Activated T-helper 17 cell treated with anti-CD3 and anti-CD28 coated beads, Interleukin-2, amount 50 U/mL, for 72 hours (primary cell): ENCODE measurements around the gene SMOC1. TPM values are rescaled to one million over a fixed set of nuclear protein-coding genes. Genes with fewer than 3 reads are reported as not detected.
A peak's percentile ranks its signal among the peaks of the same experiment; 100 is the strongest.

Experiments used
- ATAC-seq: fragments of 150-1000 bp; cut with Tn5 transposase; replicated peaks from 2 replicates; pipeline ENCODE4 v1.10.0; 2021; ENCODE audit warnings: mild to moderate bottlenecking, moderate library complexity
- H3K27ac Mint-ChIP-seq: one replicate; pipeline ENCODE4 v1.8.0; 2022; ENCODE audit warnings: mixed read lengths
- H3K27me3 Mint-ChIP-seq: one replicate; pipeline ENCODE4 v1.8.0; 2022; ENCODE audit warnings: mixed read lengths
- H3K36me3 Mint-ChIP-seq: one replicate; pipeline ENCODE4 v1.8.0; 2022; ENCODE audit warnings: low read depth, mild to moderate bottlenecking, mixed read lengths
- H3K4me1 Mint-ChIP-seq: one replicate; pipeline ENCODE4 v1.8.0; 2022; ENCODE audit warnings: mixed read lengths
- H3K4me3 Mint-ChIP-seq: one replicate; pipeline ENCODE4 v1.8.0; 2022; ENCODE audit warnings: mild to moderate bottlenecking, mixed read lengths
- H3K9me3 Mint-ChIP-seq: one replicate; pipeline ENCODE4 v1.8.0; 2022; ENCODE audit warnings: mixed read lengths
- total RNA-seq, 2 donors: library from RNA; stranded (reverse); gene quantifications; one replicate each; pipeline ENCODE4 v1.2.3, GENCODE V29; 2022

The SMOC1 gene
- total RNA-seq, 2 donors from 2014 or later, result not detected

DNA sequence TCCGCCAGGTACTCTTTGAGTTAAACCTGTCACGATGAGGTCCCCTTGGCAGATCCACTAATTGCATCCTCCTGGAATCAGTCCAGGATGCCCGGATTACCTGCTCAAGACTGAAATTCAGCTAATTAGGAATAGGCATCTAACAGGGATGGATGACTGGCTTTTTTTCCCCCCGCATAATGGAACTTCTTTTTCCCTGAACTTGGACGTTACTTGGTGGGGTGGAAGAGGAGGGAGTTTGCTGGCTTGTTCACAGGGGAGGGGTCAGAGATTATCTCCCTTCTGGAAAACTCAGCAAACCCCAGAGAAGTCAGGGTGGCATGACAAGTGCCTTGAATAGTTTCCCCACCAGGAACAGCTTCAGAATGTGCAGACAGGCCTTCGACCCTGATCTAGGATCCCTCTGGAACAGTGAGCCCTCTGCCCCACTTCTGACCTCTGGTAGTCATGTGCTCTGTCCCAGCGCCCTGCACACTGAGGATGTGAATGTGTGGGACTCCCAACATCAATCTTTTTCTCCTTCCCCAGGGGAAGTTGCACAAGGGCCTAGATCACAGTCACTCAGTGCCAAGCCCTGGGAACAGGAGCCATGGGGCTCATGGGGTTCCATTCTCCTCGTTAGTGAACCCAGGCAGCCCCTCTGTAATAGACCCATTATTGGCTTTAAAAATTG, 142.5 kb downstream of the SMOC1 start:
- no peak for ATAC-seq
- H3K36me3 Mint-ChIP-seq, result no peaks in the 10 kb centered on the region
- peaks cover 8% of the 10 kb centered on the region for H3K27me3 Mint-ChIP-seq
- peaks cover 8% of the 10 kb centered on the region for H3K4me1 Mint-ChIP-seq
- no peak overlapping the region for H3K27ac Mint-ChIP-seq
- no peak overlapping the region for H3K4me3 Mint-ChIP-seq
- H3K9me3 Mint-ChIP-seq, result no peaks in the 10 kb centered on the region

- Mint-ChIP-seq H3K36me3 (no peaks in the 10 kb centered on the region), H3K4me3 (no peak overlapping the region), H3K4me1 (peaks cover 6% of the 10 kb centered on the region), H3K27ac (no peak overlapping the region), H3K27me3 (peaks cover 7% of the 10 kb centered on the region), H3K9me3 (no peaks in the 10 kb centered on the region)
- no peak for ATAC-seq
These were observed 143.7 kb downstream of the SMOC1 start for GRCh38 chr14:70022771-70023445.

GRCh38 chr14:70023871-70024270, 144.7 kb downstream of the SMOC1 start:
- H3K27ac Mint-ChIP-seq, result no peak overlapping the region
- H3K27me3 Mint-ChIP-seq, result peaks cover 5% of the 10 kb centered on the region
- no peaks in the 10 kb centered on the region for H3K36me3 Mint-ChIP-seq
- H3K4me3 Mint-ChIP-seq, result no peak overlapping the region
- H3K4me1 Mint-ChIP-seq, result no peaks in the 10 kb centered on the region
- no peak for ATAC-seq
- H3K9me3 Mint-ChIP-seq, result no peaks in the 10 kb centered on the region

- peak; percentile 43 for ATAC-seq
- Mint-ChIP-seq H3K9me3 (no peaks in the 10 kb centered on the region), H3K36me3 (no peaks in the 10 kb centered on the region), H3K4me3 (no peak overlapping the region), H3K27ac (no peak overlapping the region), H3K27me3 (peaks cover 3% of the 10 kb centered on the region), H3K4me1 (no peaks in the 10 kb centered on the region)
These were observed 148.7 kb downstream of the SMOC1 start for GRCh38 chr14:70027785-70028428.

DNA sequence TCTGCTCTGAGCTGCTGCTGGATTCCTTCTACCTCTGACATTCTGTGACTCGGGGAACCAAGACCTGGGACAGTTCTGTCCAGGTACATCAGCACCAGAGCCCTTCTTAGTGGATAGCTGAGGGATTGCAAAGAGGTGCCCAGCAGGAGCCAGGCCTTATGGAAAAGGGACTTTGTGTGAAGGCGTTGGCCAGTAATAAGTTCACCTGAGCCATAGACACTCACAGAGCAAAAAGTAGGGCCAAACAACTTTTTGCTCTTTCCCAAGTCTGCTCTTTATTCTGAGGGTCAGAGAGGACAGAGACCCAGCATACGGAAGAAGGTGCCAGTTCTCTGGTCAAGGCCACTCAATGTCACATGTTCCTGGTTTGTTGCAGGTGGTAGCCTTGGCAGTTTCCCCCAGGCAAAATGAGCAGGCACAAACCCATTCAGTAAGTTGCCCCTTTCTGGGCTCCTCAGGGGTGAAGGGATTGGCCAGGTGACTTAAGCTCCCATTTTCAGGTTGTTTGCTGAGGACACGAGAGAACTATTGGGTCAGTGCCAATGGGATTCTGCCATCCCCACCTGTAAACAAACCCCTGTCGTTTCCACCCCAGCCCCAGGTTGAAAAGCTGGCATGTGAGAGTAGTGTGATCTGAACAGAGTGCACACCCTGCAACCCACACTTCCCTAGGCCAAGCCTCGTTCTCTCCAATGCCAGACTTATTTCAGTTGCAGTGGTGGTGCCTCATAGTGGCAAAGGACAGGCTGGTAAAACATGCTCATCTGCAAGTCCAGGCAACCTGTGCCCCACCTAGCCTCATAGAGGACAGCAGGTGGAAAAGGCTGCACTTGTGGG, 150.3 kb downstream of the SMOC1 start:
- no peaks in the 10 kb centered on the region for H3K9me3 Mint-ChIP-seq
- no peak overlapping the region for H3K27ac Mint-ChIP-seq
- no peak overlapping the region for H3K4me3 Mint-ChIP-seq
- ATAC-seq, result no peak
- no peaks in the 10 kb centered on the region for H3K4me1 Mint-ChIP-seq
- no peaks in the 10 kb centered on the region for H3K36me3 Mint-ChIP-seq
- H3K27me3 Mint-ChIP-seq, result peaks cover 3% of the 10 kb centered on the region

DNA sequence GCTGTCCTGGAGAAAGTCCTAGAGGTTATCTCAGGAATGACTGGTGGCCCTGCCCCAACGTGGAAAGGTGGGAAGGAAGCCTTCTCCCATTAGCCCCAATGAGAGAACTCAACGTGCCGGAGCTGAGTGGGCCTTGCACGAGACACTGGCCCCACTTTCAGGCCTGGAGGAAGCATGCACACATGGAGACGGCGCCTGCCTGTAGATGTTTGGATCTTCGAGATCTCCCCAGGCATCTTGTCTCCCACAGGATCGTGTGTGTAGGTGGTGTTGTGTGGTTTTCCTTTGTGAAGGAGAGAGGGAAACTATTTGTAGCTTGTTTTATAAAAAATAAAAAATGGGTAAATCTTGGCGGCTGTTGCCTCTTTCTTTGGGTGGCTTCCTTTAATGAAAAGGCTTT, 152.8 kb downstream of the SMOC1 start:
- H3K4me3 Mint-ChIP-seq, result no peak overlapping the region
- ATAC-seq, result no peak
- H3K9me3 Mint-ChIP-seq, result no peaks in the 10 kb centered on the region
- peaks cover 6% of the 10 kb centered on the region for H3K27me3 Mint-ChIP-seq
- H3K36me3 Mint-ChIP-seq, result no peaks in the 10 kb centered on the region
- H3K27ac Mint-ChIP-seq, result no peak overlapping the region
- no peaks in the 10 kb centered on the region for H3K4me1 Mint-ChIP-seq

GRCh38 chr14:70032447-70032846, 153.2 kb downstream of the SMOC1 start:
- Mint-ChIP-seq H3K4me3 (no peak overlapping the region), H3K27me3 (peaks cover 6% of the 10 kb centered on the region), H3K27ac (no peak overlapping the region)

DNA sequence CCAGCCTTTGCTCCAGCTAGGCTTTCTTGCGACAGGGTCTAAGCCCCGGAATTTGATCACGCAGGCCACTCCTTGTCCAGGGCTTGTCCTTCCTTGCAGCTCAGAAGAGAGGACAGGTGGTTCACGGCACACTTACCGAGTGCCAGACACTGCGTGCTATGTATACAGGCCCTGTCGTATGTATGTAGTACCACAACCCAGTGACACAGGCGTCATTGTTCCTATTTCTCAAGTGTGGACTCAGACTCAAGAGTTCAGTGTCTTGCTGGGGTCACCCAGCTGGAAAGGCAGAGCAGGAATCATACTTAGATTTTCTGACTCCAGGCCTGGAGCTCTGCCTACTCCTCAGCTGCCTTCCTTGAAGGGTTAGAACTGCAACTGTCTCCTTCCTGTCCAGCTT, 153.9 kb downstream of the SMOC1 start:
- no peaks in the 10 kb centered on the region for H3K4me1 Mint-ChIP-seq
- no peak overlapping the region for H3K4me3 Mint-ChIP-seq

More at GRCh38 chr14:70032447-70032846, 153.2 kb downstream of the SMOC1 start:
- no peak for ATAC-seq
- Mint-ChIP-seq H3K36me3 (no peaks in the 10 kb centered on the region), H3K4me1 (no peaks in the 10 kb centered on the region), H3K9me3 (no peaks in the 10 kb centered on the region)

GRCh38 chr14:70033561-70033960, 154.3 kb downstream of the SMOC1 start:
- H3K4me3 Mint-ChIP-seq, result no peak overlapping the region
- no peak overlapping the region for H3K27ac Mint-ChIP-seq
- ATAC-seq, result no peak
- H3K36me3 Mint-ChIP-seq, result no peaks in the 10 kb centered on the region
- H3K27me3 Mint-ChIP-seq, result peaks cover 7% of the 10 kb centered on the region
- no peaks in the 10 kb centered on the region for H3K9me3 Mint-ChIP-seq
- no peaks in the 10 kb centered on the region for H3K4me1 Mint-ChIP-seq

More for the DNA sequence above, 153.9 kb downstream of the SMOC1 start:
- no peak overlapping the region for H3K27ac Mint-ChIP-seq
- no peaks in the 10 kb centered on the region for H3K36me3 Mint-ChIP-seq
- no peak for ATAC-seq
- H3K27me3 Mint-ChIP-seq, result peaks cover 6% of the 10 kb centered on the region
- H3K9me3 Mint-ChIP-seq, result no peaks in the 10 kb centered on the region

DNA sequence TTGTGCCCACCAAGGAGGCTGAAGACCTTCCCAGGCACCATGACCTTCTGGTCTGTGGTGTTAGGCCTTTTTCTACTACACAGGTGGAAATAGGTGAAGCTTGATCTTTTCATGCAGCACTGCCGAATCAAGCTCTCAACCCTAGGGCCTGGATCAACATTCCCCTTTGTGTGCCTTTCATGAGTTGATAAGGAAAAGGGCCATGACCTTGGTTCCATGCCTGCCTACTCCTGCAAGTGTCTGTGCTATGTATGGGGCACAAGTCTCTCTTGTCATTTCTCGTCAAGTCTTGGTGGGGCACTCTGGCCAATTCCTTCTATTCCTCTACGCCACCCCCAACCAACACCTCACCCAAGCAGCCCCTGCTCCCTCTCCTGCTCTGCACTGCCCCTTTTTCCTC, 155.0 kb downstream of the SMOC1 start:
- peaks cover 13% of the 10 kb centered on the region for H3K27me3 Mint-ChIP-seq
- no peaks in the 10 kb centered on the region for H3K4me1 Mint-ChIP-seq
- H3K36me3 Mint-ChIP-seq, result no peaks in the 10 kb centered on the region
- H3K27ac Mint-ChIP-seq, result no peak overlapping the region
- no peaks in the 10 kb centered on the region for H3K9me3 Mint-ChIP-seq
- no peak overlapping the region for H3K4me3 Mint-ChIP-seq
- no peak for ATAC-seq

DNA sequence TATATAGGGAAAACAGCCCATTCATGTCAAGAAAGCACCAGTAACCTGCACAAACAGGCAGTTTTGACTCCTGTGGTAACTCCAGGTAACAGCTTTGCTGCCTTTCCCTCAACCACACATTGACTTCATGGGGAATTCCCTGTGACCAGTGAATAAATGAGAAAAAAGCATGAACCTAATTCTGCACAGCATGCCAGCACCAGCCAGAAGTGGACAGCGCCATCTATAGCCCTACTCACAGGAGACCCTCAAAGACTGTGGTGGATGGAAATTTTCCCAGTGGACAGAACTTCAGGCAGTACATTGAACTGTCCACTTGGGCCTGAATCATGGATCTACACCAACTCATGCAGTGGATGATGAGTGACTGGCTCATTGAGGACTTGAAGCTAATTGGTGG, 157.4 kb downstream of the SMOC1 start:
- H3K4me3 Mint-ChIP-seq, result no peak overlapping the region

DNA sequence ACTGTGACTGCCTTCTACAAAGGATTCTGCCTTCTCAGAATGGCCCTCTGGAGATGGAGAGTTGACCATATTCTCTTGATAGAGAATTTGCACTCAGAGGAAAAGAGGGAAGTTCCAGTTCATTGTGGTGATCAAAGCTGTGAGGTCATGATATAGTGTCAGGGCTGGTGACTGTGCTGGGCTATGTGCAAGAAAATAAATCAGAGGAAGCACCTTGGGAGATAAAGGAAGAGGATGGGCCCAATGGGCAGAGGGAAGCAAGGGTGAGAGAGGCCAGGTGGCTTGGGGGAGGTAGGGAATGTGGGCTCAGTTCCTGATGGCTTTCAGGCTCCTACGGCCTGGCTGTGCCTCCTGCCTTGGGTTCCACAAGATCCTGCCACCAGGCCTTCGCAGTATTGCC, 163.8 kb downstream of the SMOC1 start:
- no peak for ATAC-seq
- Mint-ChIP-seq H3K27me3 (peaks cover 62% of the 10 kb centered on the region), H3K27ac (no peak overlapping the region), H3K36me3 (no peaks in the 10 kb centered on the region), H3K4me1 (no peaks in the 10 kb centered on the region), H3K4me3 (no peak overlapping the region), H3K9me3 (no peaks in the 10 kb centered on the region)

More for the DNA sequence above, 157.4 kb downstream of the SMOC1 start:
- no peak for ATAC-seq
- H3K4me1 Mint-ChIP-seq, result no peaks in the 10 kb centered on the region
- H3K36me3 Mint-ChIP-seq, result no peaks in the 10 kb centered on the region
- no peak overlapping the region for H3K27ac Mint-ChIP-seq
- peaks cover 25% of the 10 kb centered on the region for H3K27me3 Mint-ChIP-seq
- H3K9me3 Mint-ChIP-seq, result no peaks in the 10 kb centered on the region

- Mint-ChIP-seq H3K27me3 (peaks cover 58% of the 10 kb centered on the region), H3K9me3 (no peaks in the 10 kb centered on the region), H3K4me3 (no peak overlapping the region), H3K27ac (no peak overlapping the region), H3K4me1 (no peaks in the 10 kb centered on the region), H3K36me3 (no peaks in the 10 kb centered on the region)
- no peak for ATAC-seq
These were observed 166.1 kb downstream of the SMOC1 start for GRCh38 chr14:70045310-70045709.

- no peak overlapping the region for H3K27ac Mint-ChIP-seq
- H3K36me3 Mint-ChIP-seq, result no peaks in the 10 kb centered on the region
- H3K27me3 Mint-ChIP-seq, result peaks cover 54% of the 10 kb centered on the region
- H3K9me3 Mint-ChIP-seq, result no peaks in the 10 kb centered on the region
- no peak overlapping the region for H3K4me3 Mint-ChIP-seq
- peak; percentile 59 for ATAC-seq
- no peaks in the 10 kb centered on the region for H3K4me1 Mint-ChIP-seq
These were observed 166.8 kb downstream of the SMOC1 start for GRCh38 chr14:70045844-70046535.
